Natural killer cell (primary cell): ENCODE results near the gene SORCS2. TPM values are rescaled to one million over a fixed set of nuclear protein-coding genes. Genes with fewer than 3 reads are reported as not detected.
A peak's percentile ranks its signal among the peaks of the same experiment; 100 is the strongest.

Experiments
- ATAC-seq, 3 donors: fragments of 150-1000 bp in 2 of 3; fragments of 200-7000 bp in 1 of 3; cut with Tn5 transposase; 1 replicate in 1 of 3; 2 replicates in 2 of 3; pipeline ENCODE4 v1.10.0; 2021; ENCODE audit warnings: mild to moderate bottlenecking in 2 of 3, moderate library complexity in 2 of 3
- DNase-seq, 2 donors: peaks; one replicate each; pipeline versions ENCODE4 v3.0.0 to v3.0.0-alpha.2; 2013 to 2021; ENCODE audit warnings: mixed read lengths in 1 of 2
- H3K27ac ChIP-seq: one replicate; pipeline ENCODE4 v1.5.1; 2013; ENCODE audit warnings: mild to moderate bottlenecking, low read length
- H3K27me3 ChIP-seq: one replicate; pipeline ENCODE4 v1.6.1; 2013; ENCODE audit warnings: low read length; ENCODE audit not compliant: control insufficient read depth, insufficient read depth
- H3K36me3 ChIP-seq: one replicate; pipeline ENCODE4 v1.6.1; 2013; ENCODE audit warnings: low read length; ENCODE audit not compliant: control insufficient read depth, insufficient read depth
- H3K4me1 ChIP-seq: one replicate; pipeline ENCODE4 v1.6.1; 2013; ENCODE audit warnings: low read length; ENCODE audit not compliant: control insufficient read depth, insufficient read depth
- H3K4me3 ChIP-seq: one replicate; pipeline ENCODE4 v1.5.1; 2013; ENCODE audit warnings: low read length
- H3K9me3 ChIP-seq: one replicate; pipeline ENCODE4 v1.6.1; 2013; ENCODE audit warnings: low read length; ENCODE audit not compliant: control insufficient read depth, insufficient read depth
- H3K27ac Mint-ChIP-seq, 2 donors: one replicate each; pipeline ENCODE4 v1.8.0; 2022; ENCODE audit warnings: mild to moderate bottlenecking in 2 of 2, mixed read lengths in 2 of 2, moderate library complexity in 1 of 2
- H3K27me3 Mint-ChIP-seq, 2 donors: one replicate each; pipeline ENCODE4 v1.8.0; 2022; ENCODE audit warnings: low read depth in 2 of 2, mixed read lengths in 2 of 2
- H3K36me3 Mint-ChIP-seq: one replicate; pipeline ENCODE4 v1.8.0; 2022; ENCODE audit warnings: mixed read lengths
- H3K4me1 Mint-ChIP-seq, 2 donors: one replicate each; pipeline ENCODE4 v1.8.0; 2022; ENCODE audit warnings: mixed read lengths in 2 of 2
- H3K4me3 Mint-ChIP-seq: one replicate; pipeline ENCODE4 v1.8.0; 2022; ENCODE audit warnings: mild to moderate bottlenecking, moderate library complexity, mixed read lengths
- H3K9me3 Mint-ChIP-seq, 2 donors: one replicate each; pipeline ENCODE4 v1.8.0; 2022; ENCODE audit warnings: mixed read lengths in 2 of 2
- CTCF ChIP-seq: fragments of 200-600 bp; IDR thresholded peaks from one replicate; pipeline ENCODE4 v1.8.0; 2022; ENCODE audit warnings: antibody characterized with exemption
- WGBS: methylation state at CpG from one replicate; pipeline ENCODE4 v1.1.7; 2013; ENCODE audit warnings: missing lambda C conversion rate; ENCODE audit not compliant: insufficient coverage; 5-methylcytosine and 5-hydroxymethylcytosine counted together
- intact Hi-C: fragments of 100-400 bp; cut with micrococcal nuclease; formaldehyde crosslinking; loops from one replicate; pipeline ENCODE4 v1.14.2; 2022
- total RNA-seq, 4 donors: library from RNA; stranded (reverse); fragments of 120-200 nt in 1 of 4; gene quantifications; one replicate each; pipeline versions ENCODE4 v1.2.3 to v1.2.4, GENCODE V29; 2013 to 2022

Gene SORCS2
- total RNA-seq, 3 donors from 2014 or later (not counting 1 experiment from before 2014, with no cell fraction given): 1.2 to 2.5 (median 1.4) TPM

- no peak for TF ChIP-seq CTCF
- Histone ChIP-seq H3K27ac (no peak overlapping the region), H3K4me3 (no peak overlapping the region), H3K27me3 (no peaks in the 10 kb centered on the region), H3K9me3 (no peaks in the 10 kb centered on the region), H3K4me1 (peaks cover 26% of the 10 kb centered on the region), H3K36me3 (no peaks in the 10 kb centered on the region)
- Mint-ChIP-seq H3K9me3 (no peaks in the 10 kb centered on the region), H3K36me3 (peaks cover 2% of the 10 kb centered on the region), H3K4me3 (no peak overlapping the region), H3K4me1 (peaks cover 10 to 40% of the 10 kb centered on the region in 2 donors), H3K27me3 (no peaks in the 10 kb centered on the region), H3K27ac (no peak overlapping the region)
- 91% methylated on average over 15 of the region's 15 CpGs for WGBS
- intact Hi-C loops: no loop called here
- ATAC-seq (no peak), DNase-seq (no peak)
These were observed 473.7 kb downstream of the SORCS2 start for GRCh38 chr4:7666011-7666410.

- H3K27ac Mint-ChIP-seq: no peak overlapping the region
These were observed 474.4 kb downstream of the SORCS2 start for GRCh38 chr4:7666744-7667143.

GRCh38 chr4:7668271-7668670 is 475.9 kb downstream of the SORCS2 start:
- 80% methylated on average over 4 of the region's 4 CpGs for WGBS
- Mint-ChIP-seq H3K4me3 (no peak overlapping the region), H3K9me3 (no peaks in the 10 kb centered on the region), H3K36me3 (peaks cover 10% of the 10 kb centered on the region), H3K27ac (peak overlapping the region in 1 of 2 donors; percentile 69), H3K27me3 (peaks cover 0 to 7% of the 10 kb centered on the region in 2 donors), H3K4me1 (peaks cover 10 to 28% of the 10 kb centered on the region in 2 donors)
- Histone ChIP-seq H3K36me3 (no peaks in the 10 kb centered on the region), H3K27ac (no peak overlapping the region), H3K9me3 (no peaks in the 10 kb centered on the region), H3K4me1 (peaks cover 13% of the 10 kb centered on the region), H3K27me3 (no peaks in the 10 kb centered on the region), H3K4me3 (no peak overlapping the region)
- TF ChIP-seq CTCF: no peak
- ATAC-seq (peak in 2 of 3 donors; percentile 21 to 43), DNase-seq (no peak)
- intact Hi-C loops: no loop called here

More at GRCh38 chr4:7666744-7667143, 474.4 kb downstream of the SORCS2 start:
- intact Hi-C loops: no loop called here
- no peaks in the 10 kb centered on the region for H3K27me3 ChIP-seq
- H3K27ac ChIP-seq: no peak overlapping the region
- H3K9me3 Mint-ChIP-seq: no peaks in the 10 kb centered on the region
- no peaks in the 10 kb centered on the region for H3K27me3 Mint-ChIP-seq
- peaks cover 10 to 40% of the 10 kb centered on the region in 2 donors for H3K4me1 Mint-ChIP-seq
- no peaks in the 10 kb centered on the region for H3K9me3 ChIP-seq
- H3K36me3 ChIP-seq: no peaks in the 10 kb centered on the region
- H3K4me3 Mint-ChIP-seq: no peak overlapping the region
- WGBS: 96% methylated on average over 6 of the region's 6 CpGs
- DNase-seq (no peak), ATAC-seq (no peak)
- H3K4me1 ChIP-seq: peaks cover 23% of the 10 kb centered on the region
- no peak overlapping the region for H3K4me3 ChIP-seq
- TF ChIP-seq CTCF: no peak
- H3K36me3 Mint-ChIP-seq: peaks cover 10% of the 10 kb centered on the region

- no peak for TF ChIP-seq CTCF
- Mint-ChIP-seq H3K4me3 (no peak overlapping the region), H3K9me3 (no peaks in the 10 kb centered on the region)
These were observed 476.5 kb downstream of the SORCS2 start for GRCh38 chr4:7668826-7669225.

More at GRCh38 chr4:7668826-7669225, 476.5 kb downstream of the SORCS2 start:
- no peak overlapping the region for H3K4me3 ChIP-seq
- ATAC-seq (no peak), DNase-seq (no peak)
- peaks cover 13% of the 10 kb centered on the region for H3K4me1 ChIP-seq
- Mint-ChIP-seq H3K27me3 (peaks cover 0 to 7% of the 10 kb centered on the region in 2 donors), H3K36me3 (peaks cover 10% of the 10 kb centered on the region), H3K27ac (no peak overlapping the region), H3K4me1 (peaks cover 10 to 28% of the 10 kb centered on the region in 2 donors)
- WGBS: 94% methylated on average over 4 of the region's 4 CpGs
- intact Hi-C loops: no loop called here
- H3K9me3 ChIP-seq: no peaks in the 10 kb centered on the region
- H3K27me3 ChIP-seq: no peaks in the 10 kb centered on the region
- no peaks in the 10 kb centered on the region for H3K36me3 ChIP-seq
- H3K27ac ChIP-seq: no peak overlapping the region
